IPS DF 6.9 (cell line): ENCODE data around the gene ARL15.

ENCODE experiments used
- DNase-seq: peaks from one replicate; pipeline ENCODE4 v3.0.0-alpha.2; 2013; ENCODE audit warnings: low read depth, low spot score
- H3K27ac ChIP-seq: one replicate; pipeline ENCODE4 v1.5.1; 2013; ENCODE audit warnings: low read length, control low read depth
- H3K27me3 ChIP-seq: 2 replicates; pipeline ENCODE4 v1.6.1; 2013; ENCODE audit warnings: mild to moderate bottlenecking, low read length; ENCODE audit not compliant: control insufficient read depth, insufficient read depth
- H3K36me3 ChIP-seq: 2 replicates; pipeline ENCODE4 v1.6.1; 2013; ENCODE audit warnings: low read length; ENCODE audit not compliant: control insufficient read depth, insufficient read depth
- H3K4me1 ChIP-seq: 2 replicates; pipeline ENCODE4 v1.6.1; 2013; ENCODE audit warnings: low read length; ENCODE audit not compliant: control insufficient read depth, insufficient read depth
- H3K4me3 ChIP-seq: 2 replicates; pipeline ENCODE4 v1.5.1; 2013; ENCODE audit warnings: mild to moderate bottlenecking, low read length
- H3K9me3 ChIP-seq: 2 replicates; pipeline ENCODE4 v1.6.1; 2013; ENCODE audit warnings: low read length, inconsistent platforms; ENCODE audit not compliant: control insufficient read depth, insufficient read depth
- WGBS: extraction: QIAGEN DNeasy Blood & Tissue Kit; methylation state at CpG from one replicate; pipeline ENCODE4 v1.1.7; 2013; ENCODE audit warnings: mixed read lengths, missing lambda C conversion rate; ENCODE audit not compliant: insufficient read length, insufficient coverage; 5-methylcytosine and 5-hydroxymethylcytosine counted together

ARL15 gene

GRCh38 chr5:54272746-54273145 lies 37.6 kb downstream of the ARL15 start:
- DNase-seq, result no peak
- H3K9me3 ChIP-seq, result no peaks in the 10 kb centered on the region
- H3K4me1 ChIP-seq, result no peaks in the 10 kb centered on the region
- H3K36me3 ChIP-seq, result no peaks in the 10 kb centered on the region
- no peaks in the 10 kb centered on the region for H3K27me3 ChIP-seq
- H3K4me3 ChIP-seq, result no peak overlapping the region
- no CpG with 5 or more reads among the region's 1 CpG for WGBS
- no peak overlapping the region for H3K27ac ChIP-seq

- WGBS, result no CpG with 5 or more reads among the region's 6 CpGs
- DNase-seq, result no peak
- H3K9me3 ChIP-seq, result no peaks in the 10 kb centered on the region
- no peaks in the 10 kb centered on the region for H3K27me3 ChIP-seq
- no peaks in the 10 kb centered on the region for H3K4me1 ChIP-seq
- H3K36me3 ChIP-seq, result no peaks in the 10 kb centered on the region
- no peak overlapping the region for H3K4me3 ChIP-seq
- no peak overlapping the region for H3K27ac ChIP-seq
Measured at GRCh38 chr5:54270326-54270725, 40.0 kb downstream of the ARL15 start.

GRCh38 chr5:54264574-54264973 lies 45.8 kb downstream of the ARL15 start:
- no peak overlapping the region for H3K4me3 ChIP-seq
- no peaks in the 10 kb centered on the region for H3K9me3 ChIP-seq
- no peak overlapping the region for H3K27ac ChIP-seq
- no peaks in the 10 kb centered on the region for H3K27me3 ChIP-seq
- no peaks in the 10 kb centered on the region for H3K36me3 ChIP-seq
- no peak for DNase-seq
- H3K4me1 ChIP-seq, result no peaks in the 10 kb centered on the region

GRCh38 chr5:54263447-54263846 lies 46.9 kb downstream of the ARL15 start:
- H3K9me3 ChIP-seq, result no peaks in the 10 kb centered on the region
- no peaks in the 10 kb centered on the region for H3K36me3 ChIP-seq
- no peak overlapping the region for H3K27ac ChIP-seq
- H3K4me1 ChIP-seq, result no peaks in the 10 kb centered on the region
- no peaks in the 10 kb centered on the region for H3K27me3 ChIP-seq
- H3K4me3 ChIP-seq, result no peak overlapping the region
- WGBS, result no CpG with 5 or more reads among the region's 1 CpG
- no peak for DNase-seq

- Histone ChIP-seq H3K36me3 (no peaks in the 10 kb centered on the region), H3K27me3 (no peaks in the 10 kb centered on the region), H3K4me3 (no peak overlapping the region), H3K9me3 (no peaks in the 10 kb centered on the region), H3K4me1 (no peaks in the 10 kb centered on the region), H3K27ac (no peak overlapping the region)
- no peak for DNase-seq
- no CpG with 5 or more reads among the region's 3 CpGs for WGBS
Measured at GRCh38 chr5:54261596-54261995, 48.8 kb downstream of the ARL15 start.

- no peak overlapping the region for H3K4me3 ChIP-seq
- WGBS, result no CpG with 5 or more reads among the region's 4 CpGs
- no peak for DNase-seq
- no peak overlapping the region for H3K27ac ChIP-seq
- H3K27me3 ChIP-seq, result no peaks in the 10 kb centered on the region
- H3K36me3 ChIP-seq, result no peaks in the 10 kb centered on the region
- H3K9me3 ChIP-seq, result no peaks in the 10 kb centered on the region
- no peaks in the 10 kb centered on the region for H3K4me1 ChIP-seq
Measured at GRCh38 chr5:54259981-54260380, 50.4 kb downstream of the ARL15 start.

GRCh38 chr5:54259090-54259489 lies 51.3 kb downstream of the ARL15 start:
- Histone ChIP-seq H3K36me3 (no peaks in the 10 kb centered on the region), H3K9me3 (no peaks in the 10 kb centered on the region), H3K27me3 (no peaks in the 10 kb centered on the region), H3K4me3 (no peak overlapping the region), H3K27ac (no peak overlapping the region), H3K4me1 (no peaks in the 10 kb centered on the region)
- no peak for DNase-seq

- WGBS, result no CpG with 5 or more reads among the region's 6 CpGs
Measured at GRCh38 chr5:54257366-54258118, 52.8 kb downstream of the ARL15 start.

GRCh38 chr5:54254482-54255198 lies 55.7 kb downstream of the ARL15 start:
- DNase-seq, result no peak
- Histone ChIP-seq H3K9me3 (no peaks in the 10 kb centered on the region), H3K27ac (no peak overlapping the region), H3K4me3 (no peak overlapping the region), H3K4me1 (no peaks in the 10 kb centered on the region), H3K36me3 (no peaks in the 10 kb centered on the region), H3K27me3 (no peaks in the 10 kb centered on the region)
- no CpG with 5 or more reads among the region's 6 CpGs for WGBS

More at GRCh38 chr5:54257366-54258118, 52.8 kb downstream of the ARL15 start:
- Histone ChIP-seq H3K36me3 (no peaks in the 10 kb centered on the region), H3K4me1 (no peaks in the 10 kb centered on the region), H3K4me3 (no peak overlapping the region), H3K9me3 (no peaks in the 10 kb centered on the region), H3K27me3 (no peaks in the 10 kb centered on the region), H3K27ac (no peak overlapping the region)
- no peak for DNase-seq

GRCh38 chr5:54251981-54252380 lies 58.4 kb downstream of the ARL15 start:
- no peak overlapping the region for H3K4me3 ChIP-seq
- no peaks in the 10 kb centered on the region for H3K36me3 ChIP-seq
- no peaks in the 10 kb centered on the region for H3K9me3 ChIP-seq
- DNase-seq, result no peak
- H3K4me1 ChIP-seq, result no peaks in the 10 kb centered on the region
- no peak overlapping the region for H3K27ac ChIP-seq
- no peaks in the 10 kb centered on the region for H3K27me3 ChIP-seq
- no CpG with 5 or more reads among the region's 1 CpG for WGBS
